HG03280 (cell line): ENCODE results near the gene GALNT13.
A peak's percentile ranks its signal among the peaks of the same experiment; 100 is the strongest.

Source experiments
- ATAC-seq: cut with Tn5 transposase; IDR thresholded peaks from one replicate; pipeline ENCODE4 v1.9.1; 2021; ENCODE audit warnings: mild to moderate bottlenecking, moderate library complexity; ENCODE audit not compliant: unreplicated experiment

GALNT13 gene

DNA sequence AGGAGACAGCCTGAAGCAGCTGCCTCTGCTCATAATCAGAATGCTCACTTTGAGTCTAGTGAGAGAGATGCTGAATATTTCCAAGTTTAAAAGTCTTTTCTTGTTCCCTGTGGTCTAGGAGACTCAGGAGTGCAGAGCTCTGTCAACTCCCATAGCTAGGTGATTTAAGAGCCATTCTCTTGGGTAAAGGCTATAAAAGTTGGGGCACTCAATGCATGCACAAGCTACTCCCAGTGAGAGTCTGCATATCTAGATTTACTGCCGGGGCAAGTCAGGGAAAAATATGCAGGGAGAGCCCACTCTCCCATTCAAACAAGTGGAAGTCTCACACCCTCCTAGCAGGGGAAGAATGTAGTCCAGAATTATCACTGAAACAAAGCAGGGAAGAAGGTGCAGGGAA lies 418.1 kb downstream of the GALNT13 start:
- ATAC-seq: no peak

DNA sequence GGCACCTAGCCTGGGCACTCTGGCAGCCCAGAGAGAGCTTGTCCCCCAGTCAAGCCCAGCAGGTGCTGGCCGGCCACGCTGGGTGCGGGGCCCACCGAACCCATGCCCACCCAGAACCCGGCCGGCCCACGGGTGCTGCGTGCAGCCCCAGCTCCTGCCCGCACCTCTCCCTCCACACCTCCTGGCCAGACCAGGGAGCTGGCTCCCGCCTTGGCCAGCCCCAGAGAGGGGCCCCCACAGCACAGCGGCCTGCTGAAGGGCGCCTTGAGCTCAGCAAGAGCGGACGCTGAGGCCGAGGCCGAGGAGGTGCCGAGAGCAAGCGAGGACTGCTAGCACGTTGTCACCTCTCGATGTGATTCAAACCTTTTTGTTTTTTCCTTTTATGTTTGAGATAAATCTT lies 419.8 kb downstream of the GALNT13 start:
- no peak for ATAC-seq

DNA sequence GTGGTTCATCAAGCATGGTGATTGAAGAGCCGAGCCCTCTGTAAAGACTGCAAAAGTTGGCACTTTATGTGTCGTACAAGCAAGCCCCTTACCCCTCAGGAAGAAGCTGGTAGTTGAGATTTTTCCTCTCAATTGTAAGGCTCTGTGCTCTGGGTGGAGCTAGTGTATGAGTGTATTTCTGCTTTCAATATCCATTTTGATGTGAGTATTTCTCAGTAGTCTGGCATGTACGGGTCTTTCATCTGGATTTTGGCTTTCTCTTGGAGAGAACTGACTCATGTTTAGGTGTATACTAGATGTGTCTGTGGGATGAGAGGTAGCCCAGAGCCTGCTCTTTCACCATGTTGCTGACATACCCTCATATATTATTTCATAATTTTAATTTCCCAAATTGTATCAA lies 420.2 kb downstream of the GALNT13 start:
- ATAC-seq: no peak

DNA sequence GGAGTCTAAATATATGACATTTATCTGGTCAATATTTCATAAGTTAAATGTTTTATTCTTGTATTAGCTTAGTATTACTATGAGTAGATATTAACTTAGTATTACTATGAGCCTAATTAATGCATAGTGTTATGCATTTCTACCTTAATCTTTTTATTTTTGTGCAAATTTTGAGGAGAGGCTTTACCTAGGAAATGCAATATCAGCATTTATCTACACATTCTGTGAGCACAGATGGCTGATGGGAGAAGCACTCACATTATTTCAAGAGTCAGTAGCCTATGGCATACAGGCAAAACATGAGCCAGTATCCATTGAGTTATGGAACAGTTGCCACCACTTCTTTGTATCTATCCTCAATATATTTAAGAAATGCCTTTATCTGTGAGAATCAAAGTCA lies 422.1 kb downstream of the GALNT13 start:
- ATAC-seq: no peak

DNA sequence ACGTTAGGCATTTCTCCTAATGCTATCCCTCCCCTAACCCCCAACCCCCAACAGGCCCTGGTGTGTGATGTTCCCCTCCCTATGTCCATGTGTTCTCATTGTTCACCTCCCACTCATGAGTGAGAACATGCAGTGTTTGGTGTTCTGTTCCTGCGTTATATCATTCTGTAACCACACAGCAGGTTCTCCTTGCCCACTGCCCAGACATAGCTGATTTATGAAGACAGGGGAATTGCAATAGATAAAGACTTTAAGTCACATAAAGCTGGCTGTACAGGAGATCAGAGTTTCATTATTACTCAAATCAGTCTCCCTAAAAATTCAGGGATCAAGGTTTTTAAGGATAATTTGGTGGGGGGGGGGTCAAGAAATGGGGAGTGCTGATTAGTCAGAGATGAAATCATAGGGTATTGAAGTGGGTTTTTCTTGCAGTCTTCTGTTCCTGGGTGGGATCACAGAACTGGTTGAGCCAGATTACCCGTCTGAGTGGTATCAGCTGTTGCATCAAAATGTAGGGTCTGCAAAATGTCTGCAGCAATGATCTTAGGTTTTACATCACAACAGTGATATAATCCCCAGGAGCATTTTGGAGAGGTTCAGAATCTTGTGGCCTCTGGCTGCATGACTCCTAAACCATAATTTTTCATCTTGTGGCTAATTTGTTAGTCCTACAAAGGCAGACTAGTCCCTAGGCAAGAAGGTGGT lies 434.7 kb downstream of the GALNT13 start:
- no peak for ATAC-seq

DNA sequence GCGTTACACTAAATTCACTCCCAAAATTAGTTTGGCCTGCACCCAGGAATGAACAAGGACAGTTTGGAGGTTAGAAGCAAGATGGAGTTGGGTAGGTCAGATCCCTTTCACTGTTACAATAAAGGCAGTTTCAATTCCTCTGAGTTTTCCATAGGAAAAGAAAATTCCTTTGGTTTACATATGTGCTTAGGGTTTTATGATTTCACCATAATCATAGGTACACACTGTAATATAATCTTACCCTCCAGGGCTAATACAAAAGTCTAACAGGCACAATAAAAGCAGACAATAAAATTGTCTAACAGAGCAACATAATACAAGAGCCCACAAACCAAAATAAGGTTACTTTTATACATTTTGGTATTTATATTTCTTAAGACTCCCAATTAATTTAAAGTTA lies 435.3 kb downstream of the GALNT13 start:
- ATAC-seq: no peak

DNA sequence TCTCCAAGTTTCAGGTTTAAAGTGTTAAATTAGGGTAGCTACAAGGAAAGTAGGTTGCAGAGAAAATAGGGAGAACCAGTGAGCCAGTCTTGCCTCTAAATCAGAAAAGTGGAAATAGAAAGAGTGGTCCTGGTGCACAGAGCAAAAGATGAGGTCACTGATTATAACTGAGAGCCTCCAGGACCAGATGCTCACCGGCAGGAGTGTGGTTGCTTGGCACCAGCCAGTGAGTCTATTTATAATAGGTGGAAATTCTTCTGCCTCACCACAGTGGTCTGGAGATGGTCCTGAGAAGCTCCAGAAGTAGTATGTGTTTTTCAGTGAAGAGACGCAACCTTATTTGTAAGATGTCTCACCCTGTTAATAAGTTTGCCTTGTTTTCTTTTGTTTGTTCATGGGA lies 452.9 kb downstream of the GALNT13 start:
- no peak for ATAC-seq

DNA sequence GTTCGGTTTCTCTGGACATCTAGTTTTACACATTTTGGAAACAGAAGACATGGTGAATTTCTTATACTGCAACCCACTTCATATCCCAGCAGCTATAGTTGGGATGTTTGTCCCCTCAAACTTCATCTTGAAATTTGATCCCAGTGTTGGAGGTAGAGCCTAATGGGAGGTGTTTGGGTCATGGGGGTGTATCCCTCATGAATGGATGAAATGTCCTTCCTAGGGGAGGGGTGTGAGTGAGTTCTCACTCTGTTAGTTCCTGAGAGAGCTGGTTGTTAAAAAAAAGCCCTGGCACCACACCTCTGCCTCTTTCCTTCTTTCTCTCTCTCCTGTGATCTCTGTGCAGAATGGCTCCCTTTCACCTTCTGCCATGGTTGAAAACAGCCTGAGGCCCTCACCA lies 457.8 kb downstream of the GALNT13 start:
- ATAC-seq: no peak

DNA sequence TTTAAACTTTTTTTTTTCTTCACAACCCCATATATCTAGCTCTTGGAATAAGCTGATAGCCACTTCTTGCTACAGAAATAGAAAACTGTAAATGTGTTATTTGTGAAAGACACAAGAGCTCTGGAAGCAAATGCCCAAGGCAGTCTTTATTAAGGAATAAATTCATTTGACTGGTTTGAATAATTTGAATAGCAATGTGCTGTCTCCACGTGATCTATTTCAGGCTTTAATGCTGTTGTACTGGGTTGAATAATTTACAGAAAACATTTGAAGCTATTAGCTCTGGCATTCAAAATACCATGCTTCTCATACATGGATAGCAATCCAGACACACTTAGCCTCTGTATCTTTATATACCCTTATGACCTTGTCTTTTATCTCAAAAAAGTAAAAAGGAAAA lies 460.1 kb downstream of the GALNT13 start:
- no peak for ATAC-seq

DNA sequence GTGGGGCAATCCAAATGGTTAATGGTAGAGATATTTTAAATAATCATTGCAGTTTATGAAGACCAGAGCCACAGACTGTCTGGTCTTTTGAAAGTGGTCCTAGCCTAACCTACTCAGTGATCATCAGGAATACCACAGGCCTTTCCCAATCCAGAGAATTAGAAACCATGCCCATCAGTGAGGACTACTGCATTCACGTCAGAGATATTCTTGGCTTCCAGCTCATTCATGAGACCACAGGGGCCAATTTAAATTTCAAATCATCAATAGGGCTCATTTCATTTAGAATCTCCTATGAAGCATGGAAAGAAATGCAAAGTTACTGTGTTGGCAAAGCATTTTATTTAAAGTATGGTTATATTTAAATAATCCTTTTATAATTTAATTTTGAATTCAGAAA lies 464.5 kb downstream of the GALNT13 start:
- no peak for ATAC-seq

DNA sequence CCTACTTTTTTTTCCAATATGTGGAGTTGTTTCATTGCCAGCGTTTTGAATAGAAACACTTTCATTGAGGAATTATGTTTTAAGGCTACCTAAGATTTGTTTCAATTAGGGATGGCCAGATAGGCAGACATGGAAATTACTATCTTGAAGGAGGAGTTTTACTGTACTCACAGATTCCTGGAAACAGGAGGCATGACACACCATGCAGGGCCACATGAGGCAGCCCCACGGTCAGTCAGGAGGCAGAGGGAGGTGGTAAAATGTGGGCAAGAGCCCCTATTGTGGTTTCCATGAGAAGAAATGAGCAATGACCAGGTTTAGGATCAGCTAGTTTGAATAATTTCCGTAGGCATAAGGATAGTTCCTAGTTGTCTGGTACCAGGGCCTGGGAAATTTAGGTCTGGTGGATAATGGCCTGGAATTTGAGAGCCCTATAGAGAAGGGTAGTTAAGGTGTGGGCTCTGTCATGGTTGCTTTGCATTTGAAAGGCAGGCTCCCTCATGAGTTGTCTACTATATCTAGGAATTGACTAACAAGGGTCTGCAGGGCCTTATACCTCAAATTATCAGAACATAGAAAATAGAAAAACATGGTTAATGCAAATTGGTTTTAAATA lies 466.7 kb downstream of the GALNT13 start:
- ATAC-seq: no peak

DNA sequence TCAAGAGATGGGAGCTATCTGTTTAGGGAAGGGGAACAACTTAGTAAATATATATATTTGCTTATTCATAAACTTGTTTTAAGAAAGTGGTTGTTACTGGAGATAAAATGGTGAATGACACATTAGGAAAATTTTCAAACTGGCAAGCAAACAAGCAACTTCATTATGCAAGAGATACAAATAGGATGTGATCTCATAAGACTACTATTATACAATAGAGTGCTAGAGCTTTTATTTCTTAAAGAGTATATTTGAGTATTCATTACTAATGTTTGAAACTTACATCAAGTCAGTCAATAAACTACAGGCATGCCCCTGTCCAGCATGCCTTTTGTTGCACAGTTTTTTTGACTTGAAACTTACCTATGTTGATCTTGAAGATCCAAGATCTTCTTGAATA lies 471.6 kb downstream of the GALNT13 start:
- ATAC-seq: no peak

DNA sequence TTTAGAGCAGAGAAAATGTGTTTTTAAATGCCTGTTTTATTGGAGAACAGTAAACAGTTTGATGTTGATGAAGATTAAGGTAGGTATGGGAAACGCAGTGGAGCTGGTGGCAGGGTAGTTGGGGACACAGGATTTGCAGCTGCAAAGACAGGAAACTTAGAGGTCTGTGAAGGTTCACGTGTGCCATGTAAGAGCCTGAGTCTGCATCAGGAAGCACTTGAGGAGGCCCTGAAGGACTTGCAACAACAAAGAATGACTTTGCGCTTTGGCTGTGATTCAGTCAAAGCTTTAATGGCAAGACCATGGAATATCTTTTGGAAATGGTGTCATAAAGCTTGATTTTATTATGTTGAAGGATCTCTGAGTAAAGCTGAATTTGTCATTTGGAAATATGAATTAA lies 479.2 kb downstream of the GALNT13 start:
- no peak for ATAC-seq

DNA sequence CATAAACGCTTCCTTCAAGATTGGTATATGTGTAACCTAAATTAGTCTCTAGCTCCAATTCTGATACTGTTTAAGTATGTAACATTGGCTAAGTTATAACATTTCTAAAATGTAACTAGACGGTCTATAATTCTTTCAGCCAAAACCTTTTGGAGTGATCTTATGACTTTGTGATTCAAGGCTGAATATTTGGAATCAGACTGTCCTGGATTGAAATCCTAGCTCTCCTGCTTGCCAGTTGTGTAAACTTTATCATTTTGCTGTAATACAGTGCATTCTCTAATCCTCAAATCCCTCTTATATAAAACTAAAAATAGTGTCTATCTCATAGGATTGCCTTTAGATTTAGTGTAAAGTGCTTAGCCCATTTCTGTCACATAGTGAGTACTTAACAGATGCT lies 489.6 kb downstream of the GALNT13 start:
- no peak for ATAC-seq

DNA sequence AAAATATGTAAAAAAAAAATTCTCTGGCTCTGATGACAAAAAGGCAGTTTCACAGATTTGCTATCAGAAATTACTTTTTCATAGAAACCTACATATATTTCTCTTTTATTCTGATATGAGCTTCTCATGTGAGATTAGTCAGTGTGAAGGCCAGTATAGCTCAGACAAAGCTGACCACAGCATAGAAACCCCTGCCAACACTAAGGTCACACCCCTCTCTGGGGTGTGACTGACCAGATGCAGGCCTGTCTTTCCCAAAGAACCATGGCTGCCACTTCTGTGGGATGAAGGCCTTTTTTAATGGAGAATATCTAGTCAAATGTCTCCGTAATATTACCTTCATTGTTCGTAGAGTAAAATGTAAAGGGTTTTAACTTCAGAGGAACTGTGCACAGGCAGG lies 496.4 kb downstream of the GALNT13 start:
- ATAC-seq: no peak

DNA sequence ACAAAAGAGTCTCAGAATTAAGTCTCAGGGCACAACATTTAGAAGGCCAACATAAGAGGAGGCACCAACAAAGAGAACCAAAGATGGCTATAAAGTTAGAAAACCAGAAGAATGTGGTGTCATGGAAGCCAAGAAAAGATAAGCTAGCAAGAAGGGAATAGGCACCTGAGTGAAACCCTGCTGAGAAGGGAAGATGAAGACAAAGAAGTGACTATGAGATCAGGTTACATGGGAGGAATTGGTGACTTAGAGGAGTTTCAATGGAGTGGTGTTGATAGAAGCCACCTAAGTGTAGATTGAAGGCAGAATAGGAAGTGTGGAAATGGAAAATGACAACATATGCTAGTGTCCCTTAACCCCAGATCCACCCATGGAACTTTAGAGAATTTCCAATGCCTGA lies 499.2 kb downstream of the GALNT13 start:
- no peak for ATAC-seq

DNA sequence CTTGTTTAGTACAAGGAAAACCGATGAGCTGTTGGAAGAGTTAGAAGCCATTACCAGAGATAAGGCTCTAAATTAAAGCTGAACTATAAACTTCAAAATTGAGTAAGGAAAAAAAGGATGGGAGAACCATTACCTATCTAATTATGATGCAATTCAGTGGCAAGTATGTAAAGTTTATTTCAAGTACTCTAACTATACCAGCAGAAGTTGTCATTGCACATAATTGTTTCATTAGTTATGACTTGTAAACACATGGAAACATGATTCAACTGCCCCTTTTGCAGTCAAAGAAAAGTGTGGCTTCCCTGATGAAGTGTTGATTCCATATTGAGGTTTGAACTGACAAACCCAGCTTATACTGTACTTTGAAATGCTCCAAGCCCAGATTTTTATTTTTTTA lies 502.7 kb downstream of the GALNT13 start:
- ATAC-seq: no peak

DNA sequence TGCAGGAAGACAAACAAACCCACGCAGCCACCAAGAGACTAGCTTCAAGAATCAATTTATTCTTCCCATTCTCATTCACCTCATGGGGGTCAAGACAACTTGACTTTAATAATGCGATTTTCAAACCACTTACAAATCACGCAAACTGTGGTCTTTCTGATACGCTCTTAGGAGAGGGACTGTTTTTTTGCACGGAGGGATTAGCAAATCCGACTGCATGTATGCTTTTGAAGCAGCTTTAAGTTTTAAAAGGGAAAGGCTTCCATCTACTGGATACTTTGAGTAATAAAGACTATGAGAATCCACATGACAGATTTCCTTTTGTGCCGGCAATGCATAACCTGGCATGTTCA lies 503.8 kb downstream of the GALNT13 start:
- no peak for ATAC-seq

DNA sequence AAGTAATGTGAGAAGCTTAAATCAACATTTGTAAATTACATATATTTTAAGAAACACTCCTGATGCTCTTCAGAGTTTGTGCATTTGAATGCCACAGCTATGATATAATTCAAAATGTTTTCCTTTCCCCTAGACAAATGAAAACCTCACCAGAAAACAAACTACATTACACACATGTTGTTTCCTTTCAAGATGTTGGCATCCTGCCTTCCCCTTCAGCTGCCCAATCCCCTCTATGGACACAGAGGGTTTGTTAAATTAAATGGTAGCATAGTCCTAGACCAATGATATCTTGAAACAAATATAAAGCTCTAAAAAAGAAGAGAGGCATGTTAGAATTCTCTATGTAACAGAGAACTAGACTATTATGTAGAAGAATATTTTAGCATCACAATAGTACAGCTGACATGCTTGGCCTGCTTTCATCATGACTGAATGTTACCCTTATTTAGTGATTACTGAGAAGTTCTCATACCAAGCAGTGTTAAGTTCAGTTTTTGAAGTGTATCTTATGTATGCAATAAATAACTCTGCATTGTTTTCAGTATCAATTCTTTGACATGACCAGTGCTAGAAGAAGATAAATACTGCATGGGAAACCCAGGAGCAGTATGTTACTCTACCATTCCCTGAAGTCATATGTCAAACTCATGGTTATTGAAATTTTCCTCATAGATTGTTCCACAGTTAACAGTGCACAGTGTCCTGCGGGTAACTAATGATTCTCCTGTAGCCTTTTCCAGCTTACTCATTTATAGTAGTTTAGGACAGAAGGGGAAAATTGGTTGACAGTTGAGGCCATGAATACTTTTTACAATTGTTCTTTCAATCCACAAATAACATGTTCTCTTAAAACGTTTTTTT lies 510.4 kb downstream of the GALNT13 start:
- no peak for ATAC-seq

DNA sequence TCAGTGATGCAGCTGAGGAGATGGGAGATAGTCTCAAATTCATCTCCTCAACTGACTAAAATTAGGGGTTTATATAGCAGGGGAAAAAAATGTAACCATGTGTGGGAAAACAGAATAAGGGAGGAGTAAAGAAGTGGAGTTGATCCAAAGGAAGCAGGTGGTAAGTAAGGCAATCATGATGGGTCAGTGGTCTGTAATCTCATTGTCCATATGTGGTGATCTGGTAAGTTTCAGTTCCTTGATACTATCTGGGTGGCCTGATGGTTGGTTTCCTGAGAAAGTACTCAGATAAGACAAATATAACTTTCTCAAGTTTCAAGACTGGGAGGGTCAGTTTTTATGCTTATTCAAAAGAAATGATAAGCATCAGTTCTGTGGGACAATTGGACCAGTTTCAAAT lies 514.5 kb downstream of the GALNT13 start:
- ATAC-seq: no peak

DNA sequence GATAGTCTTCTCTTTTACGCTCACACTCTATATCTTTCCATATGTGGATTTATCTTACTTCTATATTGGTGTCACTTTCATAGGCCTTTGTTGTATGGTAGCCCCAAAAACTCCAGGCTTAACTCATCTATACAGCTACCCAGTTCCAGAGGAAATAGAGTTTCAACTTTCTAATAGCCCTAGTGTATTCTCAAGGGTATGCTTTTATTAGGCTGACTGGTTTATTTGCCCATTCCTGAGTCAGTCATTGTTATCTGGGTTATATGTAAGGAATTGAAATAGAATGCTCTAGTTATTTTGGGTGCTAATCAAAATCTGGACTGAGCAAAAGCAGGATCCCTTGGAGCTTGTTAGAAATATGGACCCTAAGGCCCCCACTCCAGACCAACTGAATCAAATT lies 519.3 kb downstream of the GALNT13 start:
- no peak for ATAC-seq

DNA sequence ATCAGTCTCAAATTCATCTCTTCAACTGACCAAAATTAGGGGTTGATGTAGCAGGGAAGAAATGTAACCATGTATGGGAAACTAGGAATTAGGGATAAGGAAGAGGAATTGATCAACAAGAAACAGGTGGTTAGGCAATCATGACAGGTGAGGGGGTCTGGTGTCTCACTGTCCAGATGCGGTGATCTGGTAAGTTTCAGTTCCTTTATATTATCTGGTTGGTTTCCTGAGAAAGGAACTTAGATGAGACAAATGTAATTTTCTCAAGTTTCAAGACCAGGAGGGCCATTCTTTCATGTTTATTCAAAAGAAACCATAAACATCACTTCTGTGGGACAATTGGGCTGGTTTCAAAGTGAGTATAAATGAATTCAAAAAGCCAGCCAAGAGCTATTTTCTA lies 520.5 kb downstream of the GALNT13 start:
- peak; percentile 63 for ATAC-seq
